ENCODE measurements around the gene TRAF3.

TRAF3 gene

GRCh38 chr14:102750376-102750775, 26.9 kb upstream of the TRAF3 start:
- Histone ChIP-seq H3K36me3 (ENCODE audit: insufficient read depth) (no peaks in the 10 kb centered on the region), H4K20me1 (ENCODE audit: insufficient read depth) (no peaks in the 10 kb centered on the region), H3K9ac (no peak overlapping the region), H3K4me3 (IDR thresholded peaks at IDR 0.05; ENCODE audit: insufficient read depth, low read depth, low read length) (no peak overlapping the region), H3K27me3 (ENCODE audit: insufficient read depth, low read depth) (no peaks in the 10 kb centered on the region), H2AFZ (ENCODE audit: low read depth) (no peak overlapping the region), H3K4me2 (no peak overlapping the region), H3K27ac (no peak overlapping the region), H3K79me2 (ENCODE audit: insufficient read depth, low read depth) (no peaks in the 10 kb centered on the region), H3K4me1 (ENCODE audit: low read depth, poor library complexity, severe bottlenecking) (no peaks in the 10 kb centered on the region)
- no peak for TF ChIP-seq CTCF (conservative IDR thresholded peaks at IDR 0.05; ENCODE audit: low read depth, low read length)

DNA sequence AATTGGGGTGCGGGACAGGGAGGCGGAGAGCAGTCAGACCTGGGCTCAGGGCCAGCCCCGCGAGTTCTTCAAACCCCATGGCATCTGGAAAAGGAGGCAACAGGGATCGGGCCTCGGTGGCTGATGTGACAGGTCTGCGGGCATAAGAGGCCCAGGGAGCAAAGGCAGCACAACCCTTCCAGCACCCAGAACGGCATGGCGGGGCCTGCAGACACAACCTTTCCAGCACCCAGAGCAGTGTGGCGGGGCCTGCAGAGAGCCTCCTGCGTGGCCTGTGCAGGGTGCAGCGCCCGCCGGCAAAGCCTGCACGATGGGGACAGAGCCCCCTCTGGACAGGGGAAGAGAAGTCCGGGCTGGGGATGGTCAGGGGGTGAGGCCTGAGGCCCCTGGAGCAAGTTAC, 26.2 kb upstream of the TRAF3 start:
- no peaks in the 10 kb centered on the region for H3K27me3 ChIP-seq (ENCODE audit: insufficient read depth, low read depth)
- no peaks in the 10 kb centered on the region for H3K36me3 ChIP-seq (ENCODE audit: insufficient read depth)
- no peaks in the 10 kb centered on the region for H3K4me1 ChIP-seq (ENCODE audit: low read depth, poor library complexity, severe bottlenecking)
- H3K27ac ChIP-seq = no peak overlapping the region
- H4K20me1 ChIP-seq (ENCODE audit: insufficient read depth) = no peaks in the 10 kb centered on the region
- H3K9ac ChIP-seq = no peak overlapping the region
- H3K4me3 ChIP-seq (IDR thresholded peaks at IDR 0.05; ENCODE audit: insufficient read depth, low read depth, low read length) = no peak overlapping the region
- no peak overlapping the region for H3K4me2 ChIP-seq
- no peak overlapping the region for H2AFZ ChIP-seq (ENCODE audit: low read depth)
- TF ChIP-seq CTCF (conservative IDR thresholded peaks at IDR 0.05; ENCODE audit: low read depth, low read length) = no peak
- H3K79me2 ChIP-seq (ENCODE audit: insufficient read depth, low read depth) = no peaks in the 10 kb centered on the region

- H3K4me1 ChIP-seq (ENCODE audit: low read depth, poor library complexity, severe bottlenecking) = no peaks in the 10 kb centered on the region
- no peaks in the 10 kb centered on the region for H3K79me2 ChIP-seq (ENCODE audit: insufficient read depth, low read depth)
- H3K4me3 ChIP-seq (IDR thresholded peaks at IDR 0.05; ENCODE audit: insufficient read depth, low read depth, low read length) = no peak overlapping the region
- H2AFZ ChIP-seq (ENCODE audit: low read depth) = no peak overlapping the region
- H4K20me1 ChIP-seq (ENCODE audit: insufficient read depth) = no peaks in the 10 kb centered on the region
- no peak overlapping the region for H3K9ac ChIP-seq
- H3K27ac ChIP-seq = no peak overlapping the region
- no peaks in the 10 kb centered on the region for H3K27me3 ChIP-seq (ENCODE audit: insufficient read depth, low read depth)
- no peak overlapping the region for H3K4me2 ChIP-seq
- H3K36me3 ChIP-seq (ENCODE audit: insufficient read depth) = no peaks in the 10 kb centered on the region
- TF ChIP-seq CTCF (conservative IDR thresholded peaks at IDR 0.05; ENCODE audit: low read depth, low read length) = no peak
Measured at GRCh38 chr14:102752239-102752847, 24.9 kb upstream of the TRAF3 start.

DNA sequence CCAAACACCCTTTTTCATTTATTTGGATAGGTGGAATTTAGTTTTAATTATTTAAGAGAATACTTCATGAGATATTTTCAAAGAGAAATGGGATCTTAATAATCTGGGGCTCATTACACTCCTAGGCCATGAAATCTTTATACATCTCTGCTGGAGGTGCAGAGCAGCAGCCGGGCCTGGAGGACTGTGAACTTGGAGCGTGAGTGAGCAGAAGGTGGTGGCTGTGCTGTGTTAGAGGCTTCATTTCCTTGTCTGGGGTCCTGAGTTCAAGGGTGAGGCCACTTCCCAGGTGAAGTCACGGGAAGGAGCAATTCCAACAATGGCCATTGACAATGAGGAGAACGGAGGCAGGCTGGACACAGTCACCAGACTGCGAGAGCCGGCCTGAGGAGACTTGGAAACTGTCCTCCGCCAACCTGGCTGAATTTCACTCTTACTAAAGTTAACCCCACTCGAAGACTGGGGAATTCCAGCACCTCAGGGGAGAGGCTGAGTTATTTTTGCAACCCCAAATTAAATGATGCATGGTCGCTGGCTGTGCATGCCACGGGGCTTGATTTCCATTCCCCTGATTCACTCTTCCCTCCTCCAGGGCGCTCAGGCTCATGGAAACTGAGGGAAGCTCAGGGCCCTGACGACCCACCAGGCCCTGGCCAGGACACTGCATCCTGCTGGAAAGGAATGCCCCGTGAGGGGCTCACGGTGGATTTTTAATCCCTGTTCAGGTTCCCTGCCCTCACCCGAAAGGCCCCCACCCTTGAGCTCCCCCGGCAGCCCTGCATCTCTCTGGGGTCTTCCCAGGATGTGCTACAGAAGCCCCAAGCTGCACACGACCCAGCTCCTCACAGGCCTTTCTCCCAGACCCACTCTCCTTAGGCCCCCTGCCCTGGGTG, 22.6 kb upstream of the TRAF3 start:
- no peak for TF ChIP-seq CTCF (conservative IDR thresholded peaks at IDR 0.05; ENCODE audit: low read depth, low read length)
- Histone ChIP-seq H3K79me2 (ENCODE audit: insufficient read depth, low read depth) (no peaks in the 10 kb centered on the region), H3K4me1 (ENCODE audit: low read depth, poor library complexity, severe bottlenecking) (no peaks in the 10 kb centered on the region), H2AFZ (ENCODE audit: low read depth) (no peak overlapping the region), H3K4me3 (IDR thresholded peaks at IDR 0.05; ENCODE audit: insufficient read depth, low read depth, low read length) (no peak overlapping the region), H3K4me2 (no peak overlapping the region), H3K36me3 (ENCODE audit: insufficient read depth) (no peaks in the 10 kb centered on the region), H3K27me3 (ENCODE audit: insufficient read depth, low read depth) (no peaks in the 10 kb centered on the region), H3K27ac (no peak overlapping the region), H3K9ac (no peak overlapping the region), H4K20me1 (ENCODE audit: insufficient read depth) (no peaks in the 10 kb centered on the region)
